ENCODE results near the gene ISG20L2. TPM values are rescaled to one million over a fixed set of nuclear protein-coding genes. Genes with fewer than 3 reads are reported as not detected.

The ISG20L2 gene
- polyA plus RNA-seq, 3 donors, result 9.3 to 17.1 (median 15.7) TPM

- no peak overlapping the region for H3K27ac ChIP-seq (ENCODE audit: low read depth, low read length)
- WGBS, 3 donors, result 77 to 84% (median 80%) methylated on average over 8 of the region's 8 CpGs
These were observed 47.2 kb downstream of the ISG20L2 start for GRCh38 chr1:156681196-156681960.

DNA sequence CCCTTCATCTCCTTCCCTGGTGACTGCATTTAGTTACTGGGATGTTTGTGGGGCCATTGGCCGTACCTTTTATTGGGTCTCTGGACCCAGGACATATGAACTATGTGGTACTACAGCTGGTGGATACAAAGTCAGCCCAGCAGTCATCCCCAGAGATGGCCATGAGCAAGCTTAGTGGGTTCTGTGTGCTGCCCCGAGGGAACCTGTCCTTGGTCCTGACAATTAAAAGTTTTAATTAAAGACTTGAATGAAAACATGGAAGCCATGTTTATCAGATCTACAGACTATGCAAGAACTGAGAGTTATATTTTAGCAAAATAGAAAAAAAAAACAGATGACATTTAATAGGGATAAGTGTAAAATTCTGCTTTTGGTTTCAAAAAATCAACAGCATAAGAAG is 48.5 kb downstream of the ISG20L2 start:
- 36 to 83% (median 64%) methylated on average over 2 of the region's 2 CpGs for WGBS, 3 donors
- no peak overlapping the region for H3K27ac ChIP-seq (ENCODE audit: low read depth, low read length)

GRCh38 chr1:156677616-156678596 is 50.7 kb downstream of the ISG20L2 start:
- H3K27ac ChIP-seq (ENCODE audit: low read depth, low read length), result no peak overlapping the region
- 2 to 5% (median 4%) methylated on average over 22 of the region's 22 CpGs for WGBS, 3 donors

GRCh38 chr1:156676820-156677615 is 51.5 kb downstream of the ISG20L2 start, which contains the start of gene NES:
Gene NES, minus strand, starts transcription at chr1:156677407. Its CDS starts 143 bp downstream, at chr1:156677264.
- WGBS, 3 donors, result 2 to 3% (median 3%) methylated on average over 68 to 70 of the region's 70 CpGs

DNA sequence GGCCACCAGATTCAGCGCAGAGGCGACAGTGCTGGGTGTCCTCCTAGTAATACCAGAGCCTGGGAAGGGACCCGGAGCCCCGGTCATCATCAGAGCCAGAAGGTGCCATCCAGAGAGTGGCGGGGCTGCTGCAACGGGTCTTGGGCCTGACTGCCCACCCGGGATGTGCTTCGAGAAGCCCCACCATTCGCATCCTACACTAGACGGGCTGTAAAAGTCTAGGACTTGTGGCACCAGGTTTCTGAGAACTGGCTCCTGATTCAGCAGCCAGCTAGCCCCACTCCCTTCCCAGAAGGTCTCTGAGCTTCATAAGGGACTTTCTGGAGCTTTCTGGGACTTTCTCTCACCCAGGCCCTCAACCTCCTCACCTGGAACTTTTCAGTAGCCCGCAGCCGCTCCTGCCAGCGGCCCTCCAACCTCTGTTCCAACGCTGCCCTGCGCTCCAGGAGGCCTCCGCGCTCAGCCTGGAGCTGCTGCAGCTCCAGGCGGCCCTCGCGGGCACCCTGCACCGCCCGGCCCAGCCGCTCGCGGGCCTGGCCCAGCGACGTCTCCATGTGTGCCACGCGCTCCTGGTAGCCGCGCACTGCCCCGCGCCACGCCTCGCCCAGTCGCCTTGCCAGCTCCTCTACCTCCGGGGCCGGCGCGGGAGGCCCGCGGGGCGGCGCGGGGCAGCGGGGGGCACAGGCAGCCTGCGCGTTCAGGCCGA is 52.3 kb downstream of the ISG20L2 start:
- no peak overlapping the region for H3K27ac ChIP-seq (ENCODE audit: low read depth, low read length)
- WGBS, 3 donors, result 19 to 30% (median 19%) methylated on average over 29 to 49 of the region's 49 CpGs

More at GRCh38 chr1:156676820-156677615, 51.5 kb downstream of the ISG20L2 start, which contains the start of gene NES:
- no peak within 1 kb of the TSS for H3K27ac ChIP-seq (ENCODE audit: low read depth, low read length)

GRCh38 chr1:156675210-156676113 is 53.1 kb downstream of the ISG20L2 start:
- no peak overlapping the region for H3K27ac ChIP-seq (ENCODE audit: low read depth, low read length)
- 47 to 55% (median 54%) methylated on average over 16 to 18 of the region's 18 CpGs for WGBS, 3 donors

GRCh38 chr1:156673387-156674121 is 55.0 kb downstream of the ISG20L2 start:
- H3K27ac ChIP-seq (ENCODE audit: low read depth, low read length), result no peak overlapping the region
- WGBS, 3 donors, result 53 to 60% (median 57%) methylated on average over 8 of the region's 8 CpGs

Other genes starting within 250 kb of the ISG20L2 start
- 10 to 100 TPM; 13.4 to 28.7 (median 17.4) TPM for gene MEF2D, start 228.0 kb downstream of the ISG20L2 start, polyA plus RNA-seq
- under 1 TPM; 0.03 to 0.22 (median 0.22) TPM for gene IQGAP3, start 156.2 kb downstream of the ISG20L2 start, polyA plus RNA-seq
- under 1 TPM in 2 of 3 donors, not detected in 1; 0.10 to 0.17 TPM for gene TTC24, start 149.0 kb downstream of the ISG20L2 start, polyA plus RNA-seq
- 10 to 100 TPM; 46.5 to 65.9 (median 52.1) TPM for gene NAXE, start 137.0 kb downstream of the ISG20L2 start, polyA plus RNA-seq
- gene GPATCH4, start 127.3 kb downstream of the ISG20L2 start, polyA plus RNA-seq, result 10 to 100 TPM; 12.5 to 42.2 (median 29.1) TPM
- 1 to 10 TPM in 1 of 3 donors, under 1 TPM in 2; 0.24 to 1.6 (median 0.28) TPM for gene HAPLN2, start 109.4 kb downstream of the ISG20L2 start, polyA plus RNA-seq
- under 1 TPM; 0.06 to 0.56 (median 0.07) TPM for gene BCAN, start 86.6 kb downstream of the ISG20L2 start, polyA plus RNA-seq
- gene NES, start 51.4 kb downstream of the ISG20L2 start, polyA plus RNA-seq, result 10 to 100 TPM in 2 of 3 donors, 1 to 10 TPM in 1; 3.5 to 38.3 (median 32.1) TPM
- gene CRABP2, start 23.2 kb downstream of the ISG20L2 start, polyA plus RNA-seq, result 10 to 100 TPM in 1 of 3 donors, 1 to 10 TPM in 1, under 1 TPM in 1; 0.45 to 31.3 (median 3.2) TPM
- 10 to 100 TPM; 22.7 to 25.4 (median 24.6) TPM for gene METTL25B, start 297 bp downstream of the ISG20L2 start, polyA plus RNA-seq
- 100 to 1,000 TPM; 104 to 178 (median 151) TPM for gene MRPL24, start 12.3 kb upstream of the ISG20L2 start, polyA plus RNA-seq
- gene HDGF, start 22.9 kb upstream of the ISG20L2 start, polyA plus RNA-seq, result 100 to 1,000 TPM in 2 of 3 donors, 10 to 100 TPM in 1; 51.7 to 120 (median 116) TPM
- gene PRCC, start 38.8 kb upstream of the ISG20L2 start, polyA plus RNA-seq, result 10 to 100 TPM; 16.6 to 38.7 (median 35.8) TPM
- 1 to 10 TPM in 2 of 3 donors, under 1 TPM in 1; 0.75 to 6.1 (median 3.0) TPM for gene SH2D2A, start 88.1 kb upstream of the ISG20L2 start, polyA plus RNA-seq
- gene INSRR, start 130.4 kb upstream of the ISG20L2 start, polyA plus RNA-seq, result under 1 TPM; 0.07 to 0.39 (median 0.11) TPM
- gene NTRK1, start 132.1 kb upstream of the ISG20L2 start, polyA plus RNA-seq, result 1 to 10 TPM in 2 of 3 donors, under 1 TPM in 1; 0.40 to 4.0 (median 1.8) TPM
- 10 to 100 TPM in 2 of 3 donors, 1 to 10 TPM in 1; 3.3 to 14.3 (median 11.6) TPM for gene PEAR1, start 165.0 kb upstream of the ISG20L2 start, polyA plus RNA-seq
- gene LRRC71, start 191.9 kb upstream of the ISG20L2 start, polyA plus RNA-seq, result 1 to 10 TPM in 1 of 3 donors, under 1 TPM in 2; 0.03 to 1.6 (median 0.16) TPM